GM12892 (cell line): ENCODE results near the gene OR2M5.

Source experiments
- POLR2AphosphoS5 ChIP-seq: IDR thresholded peaks from 2 replicates; pipeline ENCODE4 v1.6.1; 2011; ENCODE audit warnings: low read depth, low read length, control low read depth
- TAF1 ChIP-seq: IDR thresholded peaks from 2 replicates; pipeline ENCODE4 v1.6.1; 2011; ENCODE audit warnings: low read depth, mild to moderate bottlenecking, control low read depth, low read length, borderline replicate concordance

DNA sequence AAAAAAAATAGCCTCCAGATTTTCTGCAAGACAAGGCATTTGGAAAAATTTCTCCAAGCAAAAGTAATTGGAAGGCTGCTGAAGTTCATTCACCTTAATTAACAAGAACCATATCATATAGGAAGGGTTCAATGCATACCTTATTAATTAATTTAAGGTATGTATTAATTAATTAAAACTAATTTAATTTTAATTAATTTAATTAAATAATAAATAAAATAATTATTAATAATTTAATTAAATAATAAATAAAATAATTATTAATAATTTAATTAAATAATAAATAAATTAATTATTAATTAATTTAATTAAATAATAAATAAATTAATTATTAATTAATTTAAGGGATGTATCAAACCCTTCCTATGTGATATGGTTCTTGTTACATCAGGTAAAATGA, 42.1 kb upstream of the OR2M5 start:
- TF ChIP-seq TAF1 (no peak), POLR2AphosphoS5 (no peak)
